ENCODE results near the gene SEMA3G. TPM values are rescaled to one million over a fixed set of nuclear protein-coding genes. Genes with fewer than 3 reads are reported as not detected.

The SEMA3G gene
- total and polyA plus RNA-seq, 2 experiments from 2014 or later, result 0.47 to 2.5 TPM

DNA sequence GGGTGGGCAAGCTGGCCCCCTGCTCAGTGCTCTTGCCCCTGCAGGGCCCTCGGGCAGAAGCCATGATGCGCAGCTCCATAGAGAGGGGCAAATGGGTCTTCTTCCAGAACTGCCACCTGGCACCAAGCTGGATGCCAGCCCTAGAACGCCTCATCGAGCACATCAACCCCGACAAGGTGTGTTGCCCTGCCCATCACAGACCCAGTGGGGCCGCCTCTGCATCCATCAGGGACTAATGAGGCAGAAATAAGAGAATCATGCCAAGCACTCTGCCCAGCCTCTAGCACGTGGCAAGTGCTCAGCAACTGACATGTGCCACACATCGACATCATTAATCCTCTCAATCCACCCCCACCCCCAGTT is 49.4 kb downstream of the SEMA3G start:
- Histone ChIP-seq H3K27me3 (ENCODE audit: insufficient read depth) (no peaks in the 10 kb centered on the region), H2AFZ (no peak overlapping the region), H3K9me2 (ENCODE audit: insufficient read depth) (no peaks in the 10 kb centered on the region), H4K20me1 (replicated peaks; ENCODE audit: insufficient read depth) (no peaks in the 10 kb centered on the region), H3K4me2 (no peak overlapping the region), H3F3A (replicated peaks; ENCODE audit: low read depth) (no peaks in the 10 kb centered on the region), H3K79me2 (replicated peaks; ENCODE audit: insufficient read depth) (no peaks in the 10 kb centered on the region), H3K4me1 (ENCODE audit: insufficient read depth) (no peaks in the 10 kb centered on the region), H3K4me3 (no peak overlapping the region), H3K36me3 (ENCODE audit: insufficient read depth) (no peaks in the 10 kb centered on the region), H3K27ac (ENCODE audit: low read depth) (no peak overlapping the region)
- H3K9me3 Mint-ChIP-seq, result no peaks in the 10 kb centered on the region
- H3K27me3 Mint-ChIP-seq (ENCODE audit: insufficient read depth, low read depth, poor library complexity), result peaks cover 23% of the 10 kb centered on the region
- no peak for ATAC-seq
- no peak overlapping the region for H3K27ac Mint-ChIP-seq
- no peaks in the 10 kb centered on the region for H3K4me1 Mint-ChIP-seq
- DNase-seq (ENCODE audit: low spot score), result no peak
- TF ChIP-seq, protein P1, sequence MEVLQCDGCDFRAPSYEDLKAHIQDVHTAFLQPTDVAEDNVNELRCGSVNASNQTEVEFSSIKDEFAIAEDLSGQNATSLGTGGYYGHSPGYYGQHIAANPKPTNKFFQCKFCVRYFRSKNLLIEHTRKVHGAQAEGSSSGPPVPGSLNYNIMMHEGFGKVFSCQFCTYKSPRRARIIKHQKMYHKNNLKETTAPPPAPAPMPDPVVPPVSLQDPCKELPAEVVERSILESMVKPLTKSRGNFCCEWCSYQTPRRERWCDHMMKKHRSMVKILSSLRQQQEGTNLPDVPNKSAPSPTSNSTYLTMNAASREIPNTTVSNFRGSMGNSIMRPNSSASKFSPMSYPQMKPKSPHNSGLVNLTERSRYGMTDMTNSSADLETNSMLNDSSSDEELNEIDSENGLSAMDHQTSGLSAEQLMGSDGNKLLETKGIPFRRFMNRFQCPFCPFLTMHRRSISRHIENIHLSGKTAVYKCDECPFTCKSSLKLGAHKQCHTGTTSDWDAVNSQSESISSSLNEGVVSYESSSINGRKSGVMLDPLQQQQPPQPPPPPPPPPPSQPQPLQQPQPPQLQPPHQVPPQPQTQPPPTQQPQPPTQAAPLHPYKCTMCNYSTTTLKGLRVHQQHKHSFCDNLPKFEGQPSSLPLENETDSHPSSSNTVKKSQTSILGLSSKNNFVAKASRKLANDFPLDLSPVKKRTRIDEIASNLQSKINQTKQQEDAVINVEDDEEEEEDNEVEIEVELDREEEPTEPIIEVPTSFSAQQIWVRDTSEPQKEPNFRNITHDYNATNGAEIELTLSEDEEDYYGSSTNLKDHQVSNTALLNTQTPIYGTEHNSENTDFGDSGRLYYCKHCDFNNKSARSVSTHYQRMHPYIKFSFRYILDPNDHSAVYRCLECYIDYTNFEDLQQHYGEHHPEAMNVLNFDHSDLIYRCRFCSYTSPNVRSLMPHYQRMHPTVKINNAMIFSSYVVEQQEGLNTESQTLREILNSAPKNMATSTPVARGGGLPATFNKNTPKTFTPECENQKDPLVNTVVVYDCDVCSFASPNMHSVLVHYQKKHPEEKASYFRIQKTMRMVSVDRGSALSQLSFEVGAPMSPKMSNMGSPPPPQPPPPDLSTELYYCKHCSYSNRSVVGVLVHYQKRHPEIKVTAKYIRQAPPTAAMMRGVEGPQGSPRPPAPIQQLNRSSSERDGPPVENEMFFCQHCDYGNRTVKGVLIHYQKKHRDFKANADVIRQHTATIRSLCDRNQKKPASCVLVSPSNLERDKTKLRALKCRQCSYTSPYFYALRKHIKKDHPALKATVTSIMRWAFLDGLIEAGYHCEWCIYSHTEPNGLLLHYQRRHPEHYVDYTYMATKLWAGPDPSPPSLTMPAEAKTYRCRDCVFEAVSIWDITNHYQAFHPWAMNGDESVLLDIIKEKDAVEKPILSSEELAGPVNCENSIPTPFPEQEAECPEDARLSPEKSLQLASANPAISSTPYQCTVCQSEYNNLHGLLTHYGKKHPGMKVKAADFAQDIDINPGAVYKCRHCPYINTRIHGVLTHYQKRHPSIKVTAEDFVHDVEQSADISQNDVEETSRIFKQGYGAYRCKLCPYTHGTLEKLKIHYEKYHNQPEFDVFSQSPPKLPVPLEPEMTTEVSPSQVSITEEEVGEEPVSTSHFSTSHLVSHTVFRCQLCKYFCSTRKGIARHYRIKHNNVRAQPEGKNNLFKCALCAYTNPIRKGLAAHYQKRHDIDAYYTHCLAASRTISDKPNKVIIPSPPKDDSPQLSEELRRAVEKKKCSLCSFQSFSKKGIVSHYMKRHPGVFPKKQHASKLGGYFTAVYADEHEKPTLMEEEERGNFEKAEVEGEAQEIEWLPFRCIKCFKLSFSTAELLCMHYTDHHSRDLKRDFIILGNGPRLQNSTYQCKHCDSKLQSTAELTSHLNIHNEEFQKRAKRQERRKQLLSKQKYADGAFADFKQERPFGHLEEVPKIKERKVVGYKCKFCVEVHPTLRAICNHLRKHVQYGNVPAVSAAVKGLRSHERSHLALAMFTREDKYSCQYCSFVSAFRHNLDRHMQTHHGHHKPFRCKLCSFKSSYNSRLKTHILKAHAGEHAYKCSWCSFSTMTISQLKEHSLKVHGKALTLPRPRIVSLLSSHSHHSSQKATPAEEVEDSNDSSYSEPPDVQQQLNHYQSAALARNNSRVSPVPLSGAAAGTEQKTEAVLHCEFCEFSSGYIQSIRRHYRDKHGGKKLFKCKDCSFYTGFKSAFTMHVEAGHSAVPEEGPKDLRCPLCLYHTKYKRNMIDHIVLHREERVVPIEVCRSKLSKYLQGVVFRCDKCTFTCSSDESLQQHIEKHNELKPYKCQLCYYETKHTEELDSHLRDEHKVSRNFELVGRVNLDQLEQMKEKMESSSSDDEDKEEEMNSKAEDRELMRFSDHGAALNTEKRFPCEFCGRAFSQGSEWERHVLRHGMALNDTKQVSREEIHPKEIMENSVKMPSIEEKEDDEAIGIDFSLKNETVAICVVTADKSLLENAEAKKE (CRISPR knock-in tag; IDR thresholded peaks at IDR 0.05), result no peak
- no peak for TF ChIP-seq ZNF331 (CRISPR knock-in tag; IDR thresholded peaks at IDR 0.05; ENCODE audit: low read depth)
- TF ChIP-seq JUNB (IDR thresholded peaks at IDR 0.05; ENCODE audit: unreplicated experiment), result no peak
- TF ChIP-seq, protein P2, sequence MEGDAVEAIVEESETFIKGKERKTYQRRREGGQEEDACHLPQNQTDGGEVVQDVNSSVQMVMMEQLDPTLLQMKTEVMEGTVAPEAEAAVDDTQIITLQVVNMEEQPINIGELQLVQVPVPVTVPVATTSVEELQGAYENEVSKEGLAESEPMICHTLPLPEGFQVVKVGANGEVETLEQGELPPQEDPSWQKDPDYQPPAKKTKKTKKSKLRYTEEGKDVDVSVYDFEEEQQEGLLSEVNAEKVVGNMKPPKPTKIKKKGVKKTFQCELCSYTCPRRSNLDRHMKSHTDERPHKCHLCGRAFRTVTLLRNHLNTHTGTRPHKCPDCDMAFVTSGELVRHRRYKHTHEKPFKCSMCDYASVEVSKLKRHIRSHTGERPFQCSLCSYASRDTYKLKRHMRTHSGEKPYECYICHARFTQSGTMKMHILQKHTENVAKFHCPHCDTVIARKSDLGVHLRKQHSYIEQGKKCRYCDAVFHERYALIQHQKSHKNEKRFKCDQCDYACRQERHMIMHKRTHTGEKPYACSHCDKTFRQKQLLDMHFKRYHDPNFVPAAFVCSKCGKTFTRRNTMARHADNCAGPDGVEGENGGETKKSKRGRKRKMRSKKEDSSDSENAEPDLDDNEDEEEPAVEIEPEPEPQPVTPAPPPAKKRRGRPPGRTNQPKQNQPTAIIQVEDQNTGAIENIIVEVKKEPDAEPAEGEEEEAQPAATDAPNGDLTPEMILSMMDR (conservative IDR thresholded peaks at IDR 0.05; ENCODE audit: low read depth in 2 of 2), result no peak
- TF ChIP-seq EZH2 (IDR thresholded peaks at IDR 0.05; ENCODE audit: low read depth, unreplicated experiment), result no peak
- no peak for TF ChIP-seq STAT1 (IDR thresholded peaks at IDR 0.05; ENCODE audit: unreplicated experiment)
- TF ChIP-seq, protein P3, sequence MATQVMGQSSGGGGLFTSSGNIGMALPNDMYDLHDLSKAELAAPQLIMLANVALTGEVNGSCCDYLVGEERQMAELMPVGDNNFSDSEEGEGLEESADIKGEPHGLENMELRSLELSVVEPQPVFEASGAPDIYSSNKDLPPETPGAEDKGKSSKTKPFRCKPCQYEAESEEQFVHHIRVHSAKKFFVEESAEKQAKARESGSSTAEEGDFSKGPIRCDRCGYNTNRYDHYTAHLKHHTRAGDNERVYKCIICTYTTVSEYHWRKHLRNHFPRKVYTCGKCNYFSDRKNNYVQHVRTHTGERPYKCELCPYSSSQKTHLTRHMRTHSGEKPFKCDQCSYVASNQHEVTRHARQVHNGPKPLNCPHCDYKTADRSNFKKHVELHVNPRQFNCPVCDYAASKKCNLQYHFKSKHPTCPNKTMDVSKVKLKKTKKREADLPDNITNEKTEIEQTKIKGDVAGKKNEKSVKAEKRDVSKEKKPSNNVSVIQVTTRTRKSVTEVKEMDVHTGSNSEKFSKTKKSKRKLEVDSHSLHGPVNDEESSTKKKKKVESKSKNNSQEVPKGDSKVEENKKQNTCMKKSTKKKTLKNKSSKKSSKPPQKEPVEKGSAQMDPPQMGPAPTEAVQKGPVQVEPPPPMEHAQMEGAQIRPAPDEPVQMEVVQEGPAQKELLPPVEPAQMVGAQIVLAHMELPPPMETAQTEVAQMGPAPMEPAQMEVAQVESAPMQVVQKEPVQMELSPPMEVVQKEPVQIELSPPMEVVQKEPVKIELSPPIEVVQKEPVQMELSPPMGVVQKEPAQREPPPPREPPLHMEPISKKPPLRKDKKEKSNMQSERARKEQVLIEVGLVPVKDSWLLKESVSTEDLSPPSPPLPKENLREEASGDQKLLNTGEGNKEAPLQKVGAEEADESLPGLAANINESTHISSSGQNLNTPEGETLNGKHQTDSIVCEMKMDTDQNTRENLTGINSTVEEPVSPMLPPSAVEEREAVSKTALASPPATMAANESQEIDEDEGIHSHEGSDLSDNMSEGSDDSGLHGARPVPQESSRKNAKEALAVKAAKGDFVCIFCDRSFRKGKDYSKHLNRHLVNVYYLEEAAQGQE (IDR thresholded peaks at IDR 0.05; ENCODE audit: unreplicated experiment), result no peak
- no peak for TF ChIP-seq CREB1 (CRISPR knock-in tag; IDR thresholded peaks at IDR 0.05; ENCODE audit: low read depth)
- no peak for TF ChIP-seq NANOG (IDR thresholded peaks at IDR 0.05; ENCODE audit: borderline replicate concordance)
- TF ChIP-seq, protein P4, sequence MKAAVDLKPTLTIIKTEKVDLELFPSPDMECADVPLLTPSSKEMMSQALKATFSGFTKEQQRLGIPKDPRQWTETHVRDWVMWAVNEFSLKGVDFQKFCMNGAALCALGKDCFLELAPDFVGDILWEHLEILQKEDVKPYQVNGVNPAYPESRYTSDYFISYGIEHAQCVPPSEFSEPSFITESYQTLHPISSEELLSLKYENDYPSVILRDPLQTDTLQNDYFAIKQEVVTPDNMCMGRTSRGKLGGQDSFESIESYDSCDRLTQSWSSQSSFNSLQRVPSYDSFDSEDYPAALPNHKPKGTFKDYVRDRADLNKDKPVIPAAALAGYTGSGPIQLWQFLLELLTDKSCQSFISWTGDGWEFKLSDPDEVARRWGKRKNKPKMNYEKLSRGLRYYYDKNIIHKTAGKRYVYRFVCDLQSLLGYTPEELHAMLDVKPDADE (IDR thresholded peaks at IDR 0.05), result no peak
- TF ChIP-seq EZH2phosphoT487 (IDR thresholded peaks at IDR 0.05; ENCODE audit: unreplicated experiment), result no peak
- TF ChIP-seq POLR2AphosphoS5 (IDR thresholded peaks at IDR 0.05; ENCODE audit: low read depth), result no peak
- TF ChIP-seq ZNF114 (CRISPR knock-in tag; IDR thresholded peaks at IDR 0.05), result no peak
- H3K4me3 Mint-ChIP-seq, result no peak overlapping the region
- no peaks in the 10 kb centered on the region for H3K36me3 Mint-ChIP-seq (ENCODE audit: low read depth)

All from GM23338 (cell line).